Endothelial cell of umbilical vein (primary cell): ENCODE results near the gene OR14A16.

Source experiments
- CTCF ChIP-seq, 2 donors: IDR thresholded peaks; 1 replicate in 1 of 2; 2 replicates in 1 of 2; pipeline ENCODE4 v1.5.1; 2011; ENCODE audit warnings: low read length in 2 of 2, mild to moderate bottlenecking in 2 of 2, moderate library complexity in 2 of 2, control low read depth in 1 of 2, inconsistent platforms in 1 of 2, low read depth in 1 of 2; ENCODE audit not compliant: insufficient read depth in 1 of 2; ENCODE audit errors: extremely low read depth in 1 of 2
- JUN ChIP-seq: IDR thresholded peaks from 2 replicates; pipeline ENCODE4 v1.6.1; 2011; ENCODE audit warnings: borderline replicate concordance, low read depth; ENCODE audit not compliant: insufficient read length, insufficient read depth
- MYC ChIP-seq: IDR thresholded peaks from one replicate; pipeline ENCODE4 v1.6.1; 2011; ENCODE audit warnings: mild to moderate bottlenecking, low read depth, low read length
- POLR2A ChIP-seq: IDR thresholded peaks from 2 replicates; pipeline ENCODE4 v1.6.1; 2012; ENCODE audit warnings: low read depth, mild to moderate bottlenecking, control low read depth, low read length
- POLR2AphosphoS5 ChIP-seq: IDR thresholded peaks from 2 replicates; pipeline ENCODE4 v1.6.1; 2012; ENCODE audit warnings: low read depth, mild to moderate bottlenecking, control low read depth, low read length, moderate library complexity; ENCODE audit not compliant: insufficient read depth

GRCh38 chr1:247849616-247850015 lies 25.7 kb upstream of the OR14A16 start:
- TF ChIP-seq POLR2AphosphoS5 (no peak), CTCF (IDR thresholded peaks at IDR 0.05; ENCODE audit: extremely low read depth in 1 of 2, insufficient read depth in 1 of 2, low read depth in 1 of 2, low read length in 2 of 2) (no peak), MYC (no peak), POLR2A (no peak), JUN (no peak)
